Prostate gland (tissue), 2 donors: Measurements from ENCODE around the gene DEFB126. TPM values are rescaled to one million over a fixed set of nuclear protein-coding genes. Genes with fewer than 3 reads are reported as not detected.
"Not testable (repeated sequence)": the region's sequence is repeated elsewhere in the genome, so short reads cannot be mapped to it uniquely, and the experiment has no call there.

Experiments
- DNase-seq: peaks from one replicate; pipeline ENCODE4 v3.0.0-alpha.2; 2019; ENCODE audit warnings: low spot score
- H3K27ac ChIP-seq, 2 donors: fragments of 200-600 bp; sonication (generic); 2 replicates each; pipeline ENCODE4 v1.5.1; 2017 to 2019
- H3K27me3 ChIP-seq: fragments of 200-600 bp; sonication (generic); replicated peaks from 2 replicates; pipeline ENCODE4 v1.5.1; 2019; ENCODE audit not compliant: insufficient read depth
- H3K36me3 ChIP-seq, 2 donors: fragments of 200-600 bp; sonication (generic); 1 replicate in 1 of 2; 2 replicates in 1 of 2; pipeline versions ENCODE4 v1.5.1 to v1.8.1; 2017 to 2019
- H3K4me1 ChIP-seq: fragments of 200-600 bp; sonication (generic); replicated peaks from 2 replicates; pipeline ENCODE4 v1.5.1; 2019
- H3K4me3 ChIP-seq, 2 donors: fragments of 200-600 bp; sonication (generic); 2 replicates each; pipeline ENCODE4 v1.5.1; 2017 to 2019
- H3K9me3 ChIP-seq: fragments of 200-600 bp; sonication (generic); 2 replicates; pipeline ENCODE4 v1.5.1; 2017
- POLR2A ChIP-seq: fragments of 450-650 bp; IDR thresholded peaks from one replicate; pipeline ENCODE4 v1.6.1; 2016; ENCODE audit warnings: antibody characterized with exemption, mild to moderate bottlenecking
- POLR2AphosphoS5 ChIP-seq: sonication (generic); formaldehyde crosslinking; IDR thresholded peaks from one replicate; pipeline ENCODE4 v1.6.1; 2017; ENCODE audit warnings: antibody characterized with exemption
- WGBS: methylation state at CpG from one replicate; pipeline ENCODE4 v1.1.5; 2018; 5-methylcytosine and 5-hydroxymethylcytosine counted together
- intact Hi-C: fragments of 100-400 bp; cut with DNase I; formaldehyde crosslinking; loops from one replicate; pipeline ENCODE4 v1.14.2; 2022
- total RNA-seq, 2 donors: library from RNA; depleted of rRNA; stranded (reverse); fragments of >200 nt; gene quantifications; one replicate each; pipeline ENCODE4 v1.1.0, GENCODE V29; 2016
- TF ChIP-seq, protein P1 (sequence below), 4 experiments: fragments of 200-600 bp in 2 of 4; fragments of 450-650 bp in 2 of 4; sonication (generic) in 2 of 4; IDR thresholded peaks; 1 replicate in 3 of 4; 2 replicates in 1 of 4; pipeline ENCODE4 v1.5.1; 2016 to 2019; ENCODE audit warnings: antibody characterized with exemption in 4 of 4, mild to moderate bottlenecking in 2 of 4, moderate library complexity in 2 of 4

The DEFB126 gene, protein sequence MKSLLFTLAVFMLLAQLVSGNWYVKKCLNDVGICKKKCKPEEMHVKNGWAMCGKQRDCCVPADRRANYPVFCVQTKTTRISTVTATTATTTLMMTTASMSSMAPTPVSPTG
- not detected for total RNA-seq

DNA sequence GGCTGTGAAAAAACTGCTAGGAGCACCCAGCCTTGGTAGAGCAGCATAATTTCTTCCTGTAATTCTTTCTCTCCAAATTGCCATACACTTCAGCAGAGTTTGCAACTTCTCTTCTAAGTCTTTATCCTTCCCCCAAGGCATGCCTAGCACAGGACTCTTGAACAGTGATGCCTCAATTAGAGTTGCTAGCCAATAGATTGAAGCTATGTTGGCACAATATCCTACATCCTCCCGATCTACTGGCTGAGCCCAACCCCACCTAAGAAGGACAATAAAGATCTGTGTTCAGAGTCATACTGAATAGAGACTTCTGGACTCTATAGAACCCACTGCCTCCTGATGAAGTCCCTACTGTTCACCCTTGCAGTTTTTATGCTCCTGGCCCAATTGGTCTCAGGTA is at the start of gene DEFB126:
Gene DEFB126, plus strand, starts transcription at position 301 of the 400 bp plus-strand sequence. Its CDS starts 39 bp downstream, at position 340.
- Histone ChIP-seq H3K27ac (no peak within 1 kb of the TSS), H3K36me3 (no peaks in the 10 kb centered on the region), H3K9me3 (no peaks in the 10 kb centered on the region), H3K4me3 (no peak within 1 kb of the TSS), H3K4me1 (no peaks in the 10 kb centered on the region), H3K27me3 (no peaks in the 10 kb centered on the region)
- intact Hi-C loops, result no loop called here
- 53% methylated on average over 1 of the region's 1 CpG for WGBS
- DNase-seq, result no peak
- TF ChIP-seq, protein P1, sequence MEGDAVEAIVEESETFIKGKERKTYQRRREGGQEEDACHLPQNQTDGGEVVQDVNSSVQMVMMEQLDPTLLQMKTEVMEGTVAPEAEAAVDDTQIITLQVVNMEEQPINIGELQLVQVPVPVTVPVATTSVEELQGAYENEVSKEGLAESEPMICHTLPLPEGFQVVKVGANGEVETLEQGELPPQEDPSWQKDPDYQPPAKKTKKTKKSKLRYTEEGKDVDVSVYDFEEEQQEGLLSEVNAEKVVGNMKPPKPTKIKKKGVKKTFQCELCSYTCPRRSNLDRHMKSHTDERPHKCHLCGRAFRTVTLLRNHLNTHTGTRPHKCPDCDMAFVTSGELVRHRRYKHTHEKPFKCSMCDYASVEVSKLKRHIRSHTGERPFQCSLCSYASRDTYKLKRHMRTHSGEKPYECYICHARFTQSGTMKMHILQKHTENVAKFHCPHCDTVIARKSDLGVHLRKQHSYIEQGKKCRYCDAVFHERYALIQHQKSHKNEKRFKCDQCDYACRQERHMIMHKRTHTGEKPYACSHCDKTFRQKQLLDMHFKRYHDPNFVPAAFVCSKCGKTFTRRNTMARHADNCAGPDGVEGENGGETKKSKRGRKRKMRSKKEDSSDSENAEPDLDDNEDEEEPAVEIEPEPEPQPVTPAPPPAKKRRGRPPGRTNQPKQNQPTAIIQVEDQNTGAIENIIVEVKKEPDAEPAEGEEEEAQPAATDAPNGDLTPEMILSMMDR (IDR thresholded peaks at IDR 0.05), result no peak
- TF ChIP-seq POLR2AphosphoS5, result no peak
- no peak for TF ChIP-seq POLR2A

DNA sequence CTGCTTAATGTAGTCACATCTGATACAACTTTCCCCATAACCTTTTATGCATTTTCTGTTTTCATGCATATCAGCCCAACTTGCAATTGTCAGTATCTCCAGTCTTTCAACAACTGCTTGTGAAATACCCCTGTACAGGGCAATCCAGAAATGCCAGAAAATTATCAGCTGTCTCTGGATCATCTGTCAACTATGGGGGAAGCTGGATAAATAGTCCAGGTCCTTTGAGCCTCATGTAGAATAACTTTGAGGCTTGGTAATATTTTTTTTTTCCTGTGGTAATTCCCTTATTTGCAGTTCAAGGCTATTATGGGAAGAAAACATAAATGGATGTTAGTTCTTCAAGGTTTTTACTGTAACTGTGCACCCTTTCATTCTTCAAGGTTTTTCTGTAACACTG is 48.7 kb upstream of the DEFB126 start:
- Histone ChIP-seq H3K4me1 (no peaks in the 10 kb centered on the region), H3K4me3 (no peak overlapping the region), H3K36me3 (no peaks in the 10 kb centered on the region), H3K27me3 (peaks cover 3% of the 10 kb centered on the region), H3K9me3 (no peaks in the 10 kb centered on the region), H3K27ac (no peak overlapping the region)
- TF ChIP-seq POLR2AphosphoS5 (no peak), POLR2A (no peak)
- TF ChIP-seq, protein P1 (IDR thresholded peaks at IDR 0.05), result no peak
- DNase-seq, result no peak
- intact Hi-C loops, result no loop called here

DNA sequence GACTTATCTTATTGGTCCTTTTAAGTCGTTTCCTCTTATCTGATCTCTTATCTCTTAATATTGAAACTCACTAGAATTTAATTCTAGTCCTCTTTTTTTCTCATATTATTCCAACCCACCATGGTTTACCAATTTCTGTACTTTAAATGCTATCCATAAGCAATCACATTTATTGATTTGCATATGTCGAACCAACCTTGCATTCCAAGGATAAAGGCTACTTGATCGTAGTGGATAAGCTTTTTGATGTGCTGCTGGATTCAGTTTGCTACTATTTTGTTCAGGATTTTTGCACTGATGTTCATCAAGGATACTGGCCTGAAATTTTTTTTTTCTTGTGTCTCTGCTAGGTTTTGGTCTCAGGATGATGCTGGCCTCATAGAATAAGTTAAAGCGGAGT is 47.2 kb upstream of the DEFB126 start:
- Histone ChIP-seq H3K27me3 (no peaks in the 10 kb centered on the region), H3K27ac (no peak overlapping the region)
- TF ChIP-seq POLR2A, result no peak
- no peak for TF ChIP-seq POLR2AphosphoS5
- TF ChIP-seq, protein P1 (IDR thresholded peaks at IDR 0.05), result no peak

DNA sequence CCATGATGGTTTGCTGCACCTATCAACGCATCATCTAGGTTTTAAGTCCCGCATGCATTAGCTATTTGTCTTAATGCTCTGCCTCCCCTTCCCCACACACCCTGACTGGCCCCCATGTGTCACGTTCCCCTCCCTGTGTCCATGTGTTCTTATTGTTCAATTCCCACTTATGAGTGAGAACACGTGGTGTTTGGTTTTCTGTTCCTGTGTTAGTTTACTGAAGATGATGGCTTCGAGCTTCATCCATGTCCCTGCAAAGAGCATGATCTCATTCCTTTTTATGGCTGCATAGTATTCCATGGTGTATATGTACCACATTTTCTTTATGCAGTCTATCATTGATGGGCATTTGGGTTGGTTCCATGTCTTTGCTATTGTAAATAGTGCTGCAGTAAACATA is 44.7 kb upstream of the DEFB126 start:
- DNase-seq, H3K4me3 ChIP-seq, H3K27ac ChIP-seq, H3K9me3 ChIP-seq, H3K36me3 ChIP-seq, H3K27me3 ChIP-seq, H3K4me1 ChIP-seq, intact Hi-C loops: not testable (repeated sequence)
- 81% methylated on average over 5 of the region's 5 CpGs for WGBS

More for the DNA sequence above, 47.2 kb upstream of the DEFB126 start:
- Histone ChIP-seq H3K36me3 (no peaks in the 10 kb centered on the region), H3K4me3 (no peak overlapping the region), H3K9me3 (no peaks in the 10 kb centered on the region), H3K4me1 (no peaks in the 10 kb centered on the region)
- no peak for DNase-seq
- WGBS, result 83% methylated on average over 4 of the region's 4 CpGs
- intact Hi-C loops, result no loop called here

GRCh38 chr20:101975-102374 is 40.4 kb upstream of the DEFB126 start:
- intact Hi-C loops, result no loop called here
- TF ChIP-seq, protein P1 (IDR thresholded peaks at IDR 0.05), result no peak
- Histone ChIP-seq H3K27me3 (no peaks in the 10 kb centered on the region), H3K4me1 (no peaks in the 10 kb centered on the region), H3K27ac (no peak overlapping the region), H3K9me3 (no peaks in the 10 kb centered on the region), H3K4me3 (no peak overlapping the region), H3K36me3 (no peaks in the 10 kb centered on the region)
- no peak for DNase-seq
